HCT116 (cell line): ENCODE results near the gene WWP2. TPM values are rescaled to one million over a fixed set of nuclear protein-coding genes. Genes with fewer than 3 reads are reported as not detected.
"Not testable (repeated sequence)": the region's sequence is repeated elsewhere in the genome, so short reads cannot be mapped to it uniquely, and the experiment has no call there.

Experiments used
- ATAC-seq: fragments of 200-7000 bp; cut with Tn5 transposase; 2 replicates; pipeline ENCODE4 v1.9.1; 2020; ENCODE audit warnings: mild to moderate bottlenecking, moderate library complexity
- BruUV-seq: library from RNA; stranded (reverse); fragments of 400-500 nt; replicated peaks from 2 replicates; lab custom pipeline; 2021; lab: Mats Ljungman, UMichigan
- CTCF ChIA-PET: fragments of 300-600 bp; sonication (Branson Sonifier 250); formaldehyde crosslinking; loops from one replicate; lab custom pipeline; 2021; ENCODE audit warnings: antibody characterized with exemption; lab: Charles Lee
- POLR2A ChIA-PET: fragments of 300-600, 350-600 bp; sonication (Branson Sonifier 250); formaldehyde crosslinking; loops from one replicate; lab custom pipeline; 2021; ENCODE audit warnings: antibody characterized with exemption; lab: Charles Lee
- RAD21 ChIA-PET, 2 experiments: fragments of 300-600 bp; sonication (Branson Sonifier 250); formaldehyde crosslinking; loops; one replicate each; lab custom pipeline; 2023; ENCODE audit warnings: low total read pairs in 2 of 2; ENCODE audit not compliant: uncharacterized antibody in 2 of 2, unreplicated experiment in 2 of 2, low non-redundant PET in 1 of 2; lab: Charles Lee
- DNase-seq: peaks from one replicate; pipeline ENCODE4 v3.0.0-alpha.2; 2010; ENCODE audit warnings: low read depth, low spot score
- H2AFZ ChIP-seq: fragments of 200-600 bp; shearing (Covaris generic), sonication (generic); 2 replicates; pipeline ENCODE4 v1.6.1; 2017; ENCODE audit warnings: low read depth, mixed run types, mixed read lengths, antibody characterized with exemption, low read length; ENCODE audit not compliant: poor library complexity, severe bottlenecking
- H3K27ac ChIP-seq: 2 replicates; pipeline ENCODE4 v1.5.1; 2012; ENCODE audit warnings: low read depth, low read length
- H3K27me3 ChIP-seq: fragments of 200-600 bp; sonication (generic); 2 replicates; pipeline ENCODE4 v1.6.1; 2016; ENCODE audit warnings: mixed run types, low read length, mixed read lengths; ENCODE audit not compliant: insufficient read depth
- H3K36me3 ChIP-seq, 2 experiments: fragments of 200-500 bp in 1 of 2; fragments of 200-600 bp in 1 of 2; sonication (Bioruptor generic) in 1 of 2; sonication (generic) in 1 of 2; 2 replicates each; pipeline versions ENCODE4 v1.5.1 to v1.6.1; 2014 to 2016; ENCODE audit warnings: low read length in 2 of 2, inconsistent platforms in 1 of 2, mixed read lengths in 1 of 2, mixed run types in 1 of 2; ENCODE audit not compliant: insufficient read depth in 2 of 2, control insufficient read depth in 1 of 2
- H3K4me1 ChIP-seq, 2 experiments: fragments of 200-600 bp in 1 of 2; sonication (generic) in 1 of 2; 2 replicates each; pipeline versions ENCODE4 v1.5.1 to v1.6.1; 2012 to 2017; ENCODE audit warnings: low read length in 2 of 2, inconsistent platforms in 1 of 2, mild to moderate bottlenecking in 1 of 2, mixed read lengths in 1 of 2, mixed run types in 1 of 2, moderate library complexity in 1 of 2; ENCODE audit not compliant: insufficient read depth in 2 of 2, control insufficient read depth in 1 of 2
- H3K4me2 ChIP-seq: fragments of 200-600 bp; sonication (generic); 2 replicates; pipeline ENCODE4 v1.6.1; 2017; ENCODE audit warnings: mixed run types, low read length, mixed read lengths
- H3K4me3 ChIP-seq, 2 experiments: fragments of 200-600 bp in 1 of 2; sonication (generic) in 1 of 2; replicated peaks in 1 of 2; 2 replicates each; pipeline ENCODE4 v1.5.1; 2011 to 2016; ENCODE audit warnings: low read length in 2 of 2, control low read depth in 1 of 2, low read depth in 1 of 2, mild to moderate bottlenecking in 1 of 2, mixed read lengths in 1 of 2, mixed run types in 1 of 2
- H3K79me2 ChIP-seq: fragments of 200-600 bp; sonication (generic); 2 replicates; pipeline ENCODE4 v1.6.1; 2017; ENCODE audit warnings: mild to moderate bottlenecking, mixed run types, low read length, moderate library complexity, mixed read lengths; ENCODE audit not compliant: insufficient read depth
- H3K9ac ChIP-seq: fragments of 200-600 bp; sonication (generic); 2 replicates; pipeline ENCODE4 v1.6.1; 2016; ENCODE audit warnings: low read length, mixed read lengths
- H3K9me2 ChIP-seq: fragments of 200-600 bp; sonication (generic), shearing (Covaris generic); 2 replicates; pipeline ENCODE4 v1.6.1; 2017; ENCODE audit warnings: mixed run types, mild to moderate bottlenecking, moderate library complexity; ENCODE audit not compliant: insufficient read depth
- H3K9me3 ChIP-seq, 2 experiments: fragments of 200-500 bp in 1 of 2; fragments of 200-600 bp in 1 of 2; sonication (Bioruptor generic) in 1 of 2; sonication (generic) in 1 of 2; 2 replicates each; pipeline ENCODE4 v1.6.1; 2014 to 2017; ENCODE audit warnings: low read length in 2 of 2, mixed read lengths in 2 of 2, inconsistent platforms in 1 of 2, low read depth in 1 of 2, mild to moderate bottlenecking in 1 of 2, mixed run types in 1 of 2, moderate library complexity in 1 of 2; ENCODE audit not compliant: control insufficient read depth in 1 of 2, insufficient read depth in 1 of 2
- H4K20me1 ChIP-seq: fragments of 200-600 bp; sonication (generic), shearing (Covaris generic); 2 replicates; pipeline ENCODE4 v1.6.1; 2017; ENCODE audit warnings: mixed run types, mild to moderate bottlenecking, moderate library complexity; ENCODE audit not compliant: insufficient read depth
- ELF1 ChIP-seq: IDR thresholded peaks from 2 replicates; pipeline ENCODE4 v1.6.1; 2012; ENCODE audit warnings: low read depth, borderline replicate concordance
- EZH2phosphoT487 ChIP-seq: fragments of 200-600 bp; IDR thresholded peaks from 2 replicates; pipeline ENCODE4 v1.6.1; 2018; ENCODE audit warnings: antibody characterized with exemption, borderline replicate concordance
- JUND ChIP-seq: IDR thresholded peaks from 2 replicates; pipeline ENCODE4 v1.6.1; 2012
- intact Hi-C: fragments of 100-400 bp; cut with micrococcal nuclease; formaldehyde crosslinking; loops from 2 replicates; pipeline ENCODE4 v1.10.0; 2022
- total RNA-seq: library from RNA; stranded (reverse); gene quantifications from one replicate; pipeline ENCODE4 v1.2.1, GENCODE V29; 2021; ENCODE audit not compliant: unreplicated experiment

Gene WWP2
- total RNA-seq, 1 experiment from 2014 or later: 44.2 TPM

DNA sequence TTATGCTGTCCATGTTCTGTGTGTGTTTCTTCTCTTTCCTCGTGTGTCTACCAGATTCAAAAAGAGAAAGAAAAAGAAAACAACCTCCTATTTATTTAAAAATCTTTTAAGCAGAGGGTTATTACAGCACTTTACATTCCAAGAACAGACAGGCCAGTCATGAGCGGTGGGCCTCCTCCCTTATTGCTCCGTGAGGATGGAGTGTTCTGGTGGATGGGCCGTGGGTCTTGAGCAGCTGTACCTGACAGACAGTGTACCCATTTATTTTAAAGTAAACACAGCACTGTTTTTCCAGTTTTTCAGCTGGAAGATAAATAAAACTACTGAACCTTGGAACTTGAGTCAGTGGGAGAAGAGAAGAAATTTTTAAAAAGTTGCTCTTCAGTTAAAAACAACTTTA, 52.4 kb downstream of the WWP2 start:
- intact Hi-C loops: no loop called here
- Histone ChIP-seq H3K4me1 (peaks cover 0 to 6% of the 10 kb centered on the region in 2 experiments; a peak in 2 of 4 replicates), H3K79me2 (no peaks in the 10 kb centered on the region), H2AFZ (no peak overlapping the region), H3K9me3 (no peaks in the 10 kb centered on the region), H3K9me2 (no peaks in the 10 kb centered on the region), H4K20me1 (no peaks in the 10 kb centered on the region), H3K4me2 (no peak overlapping the region), H3K9ac (no peak overlapping the region), H3K27me3 (no peaks in the 10 kb centered on the region), H3K27ac (no peak overlapping the region), H3K4me3 (no peak overlapping the region), H3K36me3 (no peaks in the 10 kb centered on the region)
- ChIA-PET RAD21 (no interaction called here), POLR2A (no interaction called here), CTCF (no interaction called here)
- ATAC-seq (no peak), DNase-seq (no peak)
- BruUV-seq: no TSS peak
- no peak for TF ChIP-seq JUND
- TF ChIP-seq EZH2phosphoT487: no peak
- no peak for TF ChIP-seq ELF1

DNA sequence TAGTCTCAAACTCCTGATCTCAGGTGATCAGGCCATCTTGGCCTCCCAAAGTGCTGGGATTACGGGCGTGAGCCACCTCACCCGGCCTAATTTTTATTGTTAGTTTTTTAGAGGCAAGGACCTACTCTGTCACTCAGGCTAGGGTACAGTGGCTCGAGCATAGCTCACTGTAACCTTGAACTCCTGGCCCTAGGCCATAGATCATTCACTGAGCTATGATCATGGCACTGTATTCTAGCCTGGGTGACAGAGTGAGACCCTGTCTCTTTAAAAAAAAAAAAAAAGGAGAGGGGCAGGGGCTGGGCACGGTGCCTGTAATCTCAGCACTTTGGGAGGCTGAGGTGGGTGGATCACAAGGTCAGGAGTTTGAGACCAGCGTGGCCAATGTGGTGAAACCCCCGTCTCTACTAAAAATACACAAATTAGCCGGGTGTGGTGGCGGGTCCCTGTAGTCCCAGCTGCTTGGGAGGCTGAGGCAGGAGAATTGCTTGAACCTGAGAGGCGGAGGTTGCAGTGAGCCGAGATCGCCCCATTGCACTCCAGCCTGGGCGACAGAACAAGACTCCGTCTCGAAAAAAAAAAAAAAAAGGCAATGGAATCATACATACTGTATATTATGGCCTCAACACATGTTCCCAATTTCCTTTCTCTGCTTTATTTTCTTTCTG, 53.2 kb downstream of the WWP2 start:
- H3K9me3 ChIP-seq, RAD21 ChIA-PET, H3K36me3 ChIP-seq, H3K4me1 ChIP-seq, H3K79me2 ChIP-seq, POLR2A ChIA-PET, BruUV-seq, H3K9me2 ChIP-seq, H3K27ac ChIP-seq, H3K9ac ChIP-seq, H2AFZ ChIP-seq, H3K4me2 ChIP-seq, H3K4me3 ChIP-seq, ATAC-seq, DNase-seq, H3K27me3 ChIP-seq, H4K20me1 ChIP-seq, CTCF ChIA-PET, intact Hi-C loops: not testable (repeated sequence)
